Spinal cord (tissue), 10 donors: ENCODE data around the gene MAPK6. TPM values are rescaled to one million over a fixed set of nuclear protein-coding genes. Genes with fewer than 3 reads are reported as not detected.
A peak's percentile ranks its signal among the peaks of the same experiment; 100 is the strongest.

Source experiments
- DNase-seq, 6 donors: peaks; one replicate each; pipeline versions ENCODE4 v3.0.0 to v3.0.0-alpha.2; 2013 to 2015; ENCODE audit warnings: low spot score in 6 of 6, low read depth in 4 of 6
- H3K27ac ChIP-seq: one replicate; pipeline ENCODE4 v1.5.1; 2013; ENCODE audit warnings: low read depth, low read length, control low read depth
- H3K27me3 ChIP-seq: one replicate; pipeline ENCODE4 v1.6.1; 2013; ENCODE audit warnings: low read length; ENCODE audit not compliant: control insufficient read depth, insufficient read depth
- H3K36me3 ChIP-seq: one replicate; pipeline ENCODE4 v1.6.1; 2013; ENCODE audit warnings: low read length; ENCODE audit not compliant: control insufficient read depth, insufficient read depth
- H3K4me1 ChIP-seq: one replicate; pipeline ENCODE4 v1.6.1; 2013; ENCODE audit warnings: low read length; ENCODE audit not compliant: control insufficient read depth, insufficient read depth
- H3K4me3 ChIP-seq: one replicate; pipeline ENCODE4 v1.5.1; 2013; ENCODE audit warnings: low read depth, low read length, control low read depth
- H3K9me3 ChIP-seq: one replicate; pipeline ENCODE4 v1.6.1; 2013; ENCODE audit warnings: low read length; ENCODE audit not compliant: control insufficient read depth, insufficient read depth
- WGBS: methylation state at CpG from one replicate; pipeline ENCODE4 v1.1.5; 2013; ENCODE audit warnings: missing lambda C conversion rate; ENCODE audit not compliant: insufficient coverage; 5-methylcytosine and 5-hydroxymethylcytosine counted together
- polyA plus RNA-seq, 2 donors: library from polyadenylated mRNA; unstranded; fragments of 120-200 nt; gene quantifications; one replicate each; pipeline ENCODE4 v1.2.1, GENCODE V29; 2013; ENCODE audit not compliant: insufficient read length in 2 of 2
- total RNA-seq, 2 donors: library from RNA; depleted of rRNA in 1 of 2; stranded (reverse); fragments of 120-200 nt in 1 of 2; fragments of >200 nt in 1 of 2; gene quantifications; one replicate each; pipeline versions ENCODE4 v1.2.3 to v1.2.4, GENCODE V29; 2013 to 2014
- donor health status: healthy.

The MAPK6 gene
- total and polyA plus RNA-seq, 4 donors = 36.5 to 85.9 (median 64.3) TPM

GRCh38 chr15:52019394-52020220 lies 588 bp downstream of the MAPK6 start:
- no peaks in the 10 kb centered on the region for H3K36me3 ChIP-seq
- WGBS = under 1% methylated on average over 96 of the region's 100 CpGs
- no peaks in the 10 kb centered on the region for H3K27me3 ChIP-seq
- H3K4me1 ChIP-seq = peaks cover 17% of the 10 kb centered on the region
- peak in 2 of 6 donors; percentile 83 to 87 for DNase-seq
- no peaks in the 10 kb centered on the region for H3K9me3 ChIP-seq
- H3K4me3 ChIP-seq = peak overlapping the region; percentile 71
- peak overlapping the region; percentile 97 for H3K27ac ChIP-seq

GRCh38 chr15:52020221-52021085 lies 1.4 kb downstream of the MAPK6 start:
- Histone ChIP-seq H3K27me3 (no peaks in the 10 kb centered on the region), H3K27ac (peak overlapping the region; percentile 94), H3K36me3 (no peaks in the 10 kb centered on the region), H3K9me3 (no peaks in the 10 kb centered on the region), H3K4me1 (peaks cover 17% of the 10 kb centered on the region), H3K4me3 (peak overlapping the region; percentile 71)
- peak in 1 of 6 donors; percentile 64 for DNase-seq
- 0% methylated on average over 5 of the region's 10 CpGs for WGBS

GRCh38 chr15:52021128-52021671 lies 2.2 kb downstream of the MAPK6 start:
- no peak overlapping the region for H3K4me3 ChIP-seq
- no peaks in the 10 kb centered on the region for H3K9me3 ChIP-seq
- WGBS = 0% methylated on average over 2 of the region's 4 CpGs
- DNase-seq = peak in 2 of 6 donors; percentile 29 to 41
- H3K27ac ChIP-seq = peak overlapping the region; percentile 94
- H3K4me1 ChIP-seq = peaks cover 17% of the 10 kb centered on the region
- H3K36me3 ChIP-seq = no peaks in the 10 kb centered on the region
- H3K27me3 ChIP-seq = no peaks in the 10 kb centered on the region

GRCh38 chr15:52021892-52022540 lies 3.0 kb downstream of the MAPK6 start:
- Histone ChIP-seq H3K4me1 (peaks cover 17% of the 10 kb centered on the region), H3K9me3 (no peaks in the 10 kb centered on the region), H3K27ac (no peak overlapping the region), H3K27me3 (no peaks in the 10 kb centered on the region), H3K36me3 (no peaks in the 10 kb centered on the region), H3K4me3 (no peak overlapping the region)
- 69% methylated on average over 8 of the region's 10 CpGs for WGBS
- DNase-seq = no peak

- no peak for DNase-seq
- H3K27ac ChIP-seq = no peak overlapping the region
- H3K4me1 ChIP-seq = peaks cover 17% of the 10 kb centered on the region
- H3K9me3 ChIP-seq = no peaks in the 10 kb centered on the region
- no peak overlapping the region for H3K4me3 ChIP-seq
- H3K27me3 ChIP-seq = no peaks in the 10 kb centered on the region
- WGBS = 100% methylated on average over 3 of the region's 13 CpGs
- no peaks in the 10 kb centered on the region for H3K36me3 ChIP-seq
Observed at GRCh38 chr15:52023169-52023922, 4.3 kb downstream of the MAPK6 start.

- Histone ChIP-seq H3K9me3 (no peaks in the 10 kb centered on the region), H3K4me1 (peaks cover 2% of the 10 kb centered on the region), H3K36me3 (no peaks in the 10 kb centered on the region), H3K27ac (no peak overlapping the region), H3K27me3 (no peaks in the 10 kb centered on the region), H3K4me3 (no peak overlapping the region)
- no peak for DNase-seq
- 85% methylated on average over 4 of the region's 5 CpGs for WGBS
Observed at GRCh38 chr15:52028431-52029093, 9.5 kb downstream of the MAPK6 start.

- Histone ChIP-seq H3K27me3 (no peaks in the 10 kb centered on the region), H3K9me3 (no peaks in the 10 kb centered on the region), H3K27ac (no peak overlapping the region), H3K4me3 (no peak overlapping the region), H3K4me1 (no peaks in the 10 kb centered on the region), H3K36me3 (peaks cover 6% of the 10 kb centered on the region)
- 67% methylated on average over 1 of the region's 2 CpGs for WGBS
- DNase-seq = peak in 1 of 6 donors; percentile 43
Observed at GRCh38 chr15:52030010-52030409, 11.0 kb downstream of the MAPK6 start.

GRCh38 chr15:52031556-52031955 lies 12.5 kb downstream of the MAPK6 start:
- no peaks in the 10 kb centered on the region for H3K4me1 ChIP-seq
- H3K36me3 ChIP-seq = peaks cover 6% of the 10 kb centered on the region
- 97% methylated on average over 5 of the region's 7 CpGs for WGBS
- no peak overlapping the region for H3K4me3 ChIP-seq
- no peak overlapping the region for H3K27ac ChIP-seq
- H3K9me3 ChIP-seq = no peaks in the 10 kb centered on the region
- DNase-seq = no peak
- no peaks in the 10 kb centered on the region for H3K27me3 ChIP-seq
